CD4-positive, alpha-beta T cell treated with Interleukin-6 for 4 hours (primary cell): ENCODE measurements around the gene ZCCHC17.

Experiments used
- DNase-seq: peaks from one replicate; pipeline ENCODE4 v3.0.0-alpha.2; 2020; ENCODE audit warnings: mixed read lengths

Gene ZCCHC17

DNA sequence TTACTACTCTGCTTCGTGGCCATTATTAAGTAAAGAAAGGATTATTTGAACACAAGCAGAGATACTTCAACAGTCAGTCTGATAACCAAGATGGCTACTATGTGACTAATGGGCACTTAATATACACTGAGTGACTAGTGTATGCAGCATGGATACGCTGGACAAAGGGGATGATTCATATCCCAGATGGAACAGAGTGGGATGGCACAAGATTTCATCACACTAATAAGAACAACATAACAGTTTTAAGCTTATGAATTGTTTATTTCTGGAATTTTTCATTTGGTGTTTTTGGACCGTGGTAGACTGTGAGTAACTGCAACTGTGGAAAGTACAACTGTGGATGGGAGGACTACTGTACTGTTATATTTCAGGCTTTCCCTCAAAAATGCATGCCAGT lies 9.4 kb downstream of the ZCCHC17 start:
- no peak for DNase-seq

DNA sequence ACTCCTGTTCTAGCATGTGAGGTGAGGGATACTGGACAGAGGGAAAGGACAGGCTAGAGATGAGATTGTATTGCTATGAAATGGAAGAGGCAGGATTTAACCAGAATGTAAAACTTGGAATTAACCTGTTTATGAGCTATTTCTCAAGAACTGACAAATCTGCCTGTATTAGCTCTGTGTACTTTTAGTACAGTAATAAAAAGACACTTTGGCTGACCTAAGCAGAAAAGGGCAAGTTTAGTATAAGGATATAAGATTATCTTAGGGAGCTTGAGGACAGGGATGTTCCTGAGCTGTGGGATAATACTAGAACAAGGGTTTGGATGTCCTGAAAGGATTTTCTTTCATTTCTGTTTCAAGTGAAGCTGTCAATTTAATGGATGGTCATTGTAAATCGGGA lies 11.2 kb downstream of the ZCCHC17 start:
- DNase-seq, result no peak

DNA sequence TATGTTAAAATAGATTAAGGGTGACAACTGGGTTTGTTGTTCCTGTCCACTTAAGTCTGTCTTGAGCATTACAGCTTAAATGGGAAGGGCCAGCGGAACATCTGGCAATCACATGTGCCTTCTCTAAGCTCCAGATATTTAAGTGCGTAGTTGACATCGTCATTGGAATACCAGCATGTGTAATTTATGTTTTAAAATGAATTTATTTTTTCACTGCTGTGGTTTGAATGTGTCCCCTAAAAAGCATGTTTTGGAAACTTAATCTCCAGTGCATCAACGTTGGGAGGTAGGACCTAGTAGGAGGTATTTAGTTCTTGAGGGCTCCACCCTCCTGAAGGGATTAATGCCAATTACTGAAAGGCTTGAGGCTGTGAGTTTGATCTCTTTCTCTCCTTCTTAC lies 13.4 kb downstream of the ZCCHC17 start:
- DNase-seq, result no peak

DNA sequence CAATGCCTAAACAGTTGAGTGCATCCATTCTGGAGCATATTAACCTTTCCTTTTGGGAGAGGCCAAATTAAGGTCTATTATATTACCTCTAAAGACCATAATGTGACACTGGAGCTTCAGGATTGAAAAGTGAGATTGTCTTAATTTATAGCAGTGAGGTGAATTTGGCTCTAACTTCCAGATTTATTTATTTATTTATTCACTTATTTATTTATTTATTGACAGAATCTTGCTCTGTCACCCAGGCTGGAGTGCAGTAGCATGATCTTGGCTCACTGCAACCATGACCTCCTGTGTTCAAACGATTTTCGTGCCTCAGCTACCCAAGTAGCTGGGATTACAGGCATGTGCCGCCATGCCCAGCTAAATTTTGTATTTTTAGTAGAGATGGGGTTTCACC lies 19.1 kb downstream of the ZCCHC17 start:
- DNase-seq, result no peak

DNA sequence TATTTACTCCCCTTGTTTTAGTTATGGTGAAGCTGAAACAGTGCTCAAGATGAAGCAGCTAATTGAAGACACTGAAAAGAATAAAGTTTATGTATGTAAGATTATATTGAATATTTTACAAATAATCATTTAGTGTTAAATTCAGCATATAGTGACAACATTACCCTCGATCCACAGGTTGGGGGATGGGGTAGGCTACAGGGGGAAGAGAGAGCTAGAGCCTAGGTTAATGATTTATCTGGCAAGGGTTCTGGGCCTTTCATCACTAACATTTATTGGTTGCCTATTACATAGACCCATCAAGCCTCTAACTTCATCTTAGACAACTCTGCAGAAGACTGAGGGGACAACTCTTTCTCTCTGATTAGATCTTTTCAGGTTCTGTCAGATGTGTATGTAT lies 21.3 kb downstream of the ZCCHC17 start:
- no peak for DNase-seq

DNA sequence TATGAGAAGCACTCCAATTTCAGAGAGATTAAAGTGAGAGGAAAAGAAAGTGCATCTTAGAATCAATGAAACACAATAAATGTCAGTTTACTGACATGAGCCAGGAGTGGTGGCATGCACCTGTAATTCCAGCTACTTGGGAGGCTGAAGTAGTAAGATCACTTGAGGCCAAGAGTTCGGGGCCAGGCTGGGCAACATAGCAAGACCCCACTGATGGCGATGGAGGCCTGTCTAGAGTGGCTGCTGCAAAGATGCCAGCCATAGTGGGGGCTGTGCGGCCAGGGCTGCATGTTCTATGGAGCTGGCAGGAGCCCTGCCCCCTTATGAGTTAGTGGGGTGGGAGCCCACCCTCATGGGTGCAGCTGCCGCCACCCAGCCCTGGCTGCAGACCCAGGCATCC lies 27.3 kb downstream of the ZCCHC17 start:
- no peak for DNase-seq

DNA sequence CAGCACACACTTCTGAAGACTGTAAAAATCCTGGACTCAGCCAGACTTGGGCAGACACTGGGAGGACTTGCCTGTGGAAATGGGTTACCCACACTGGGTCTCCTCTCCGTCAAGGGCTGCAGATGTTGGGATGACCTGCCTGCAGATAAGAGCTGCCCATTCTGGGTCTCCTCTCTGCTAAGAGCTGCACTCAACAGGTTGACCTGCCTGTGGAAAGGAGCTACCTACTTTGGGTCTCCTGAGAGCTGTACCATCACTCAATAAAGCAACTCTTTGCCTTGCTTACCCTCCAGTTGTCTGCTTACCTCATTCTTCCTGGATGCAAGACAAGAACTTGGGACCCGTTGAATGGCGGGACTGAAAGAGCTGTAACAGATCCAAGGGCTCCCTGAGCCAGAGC lies 28.2 kb downstream of the ZCCHC17 start:
- DNase-seq, result no peak

DNA sequence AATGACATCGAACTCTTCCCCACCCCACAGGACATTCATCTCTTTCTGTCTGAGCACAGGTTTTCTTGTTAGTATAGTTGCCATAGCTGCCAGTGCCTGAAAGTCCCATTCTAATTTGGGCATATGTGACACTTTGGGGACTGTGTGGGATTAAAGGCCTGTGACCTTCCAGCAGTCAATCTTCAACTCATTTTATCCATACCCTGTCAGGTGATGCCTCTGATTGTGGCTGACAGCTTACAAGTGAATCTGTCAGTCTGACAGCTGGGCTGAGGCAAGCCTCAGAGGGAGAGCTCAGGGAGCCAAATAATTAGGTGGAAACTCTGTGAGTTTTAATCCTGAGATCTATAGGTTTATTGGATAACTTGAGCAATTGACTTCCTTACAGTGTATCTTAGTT lies 29.6 kb downstream of the ZCCHC17 start:
- DNase-seq, result no peak

DNA sequence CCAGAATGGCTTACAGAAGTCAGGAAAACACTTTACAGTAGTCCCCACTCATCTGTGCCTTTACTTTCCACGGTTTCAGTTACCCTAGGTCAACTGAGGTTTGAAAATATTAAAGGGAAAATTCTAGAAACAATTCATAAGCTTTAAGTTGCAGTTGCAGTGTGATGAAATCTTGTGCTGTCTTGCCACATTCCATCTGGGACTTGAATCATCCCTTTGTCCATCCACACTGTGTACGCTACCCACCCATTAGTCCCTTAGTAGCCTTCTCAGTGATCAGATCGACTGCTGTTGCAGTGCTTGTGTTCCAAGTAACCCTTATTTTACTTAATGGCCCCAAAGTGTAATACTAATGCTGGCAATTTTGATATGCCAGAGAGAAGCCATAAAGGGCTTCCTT lies 30.5 kb downstream of the ZCCHC17 start:
- DNase-seq, result no peak

DNA sequence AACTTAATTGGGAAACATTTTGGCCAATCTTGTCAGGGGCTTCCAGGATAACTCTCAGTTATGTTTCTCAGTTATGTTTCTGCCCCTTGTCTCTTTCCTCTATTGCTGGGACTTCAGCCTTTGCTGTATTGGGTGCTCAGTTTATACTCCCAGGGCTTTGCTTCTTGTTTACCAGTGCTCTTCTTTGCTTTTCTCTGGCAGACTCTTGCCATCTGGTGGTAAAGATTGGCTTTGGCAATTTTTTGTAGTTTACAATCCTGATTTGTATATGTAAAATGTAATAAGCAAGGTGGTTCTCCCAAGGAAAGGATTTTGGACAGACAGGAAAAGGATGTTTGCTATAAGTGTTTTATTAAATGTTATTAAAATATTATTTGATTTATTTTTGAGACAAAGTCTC lies 38.2 kb downstream of the ZCCHC17 start:
- no peak for DNase-seq

DNA sequence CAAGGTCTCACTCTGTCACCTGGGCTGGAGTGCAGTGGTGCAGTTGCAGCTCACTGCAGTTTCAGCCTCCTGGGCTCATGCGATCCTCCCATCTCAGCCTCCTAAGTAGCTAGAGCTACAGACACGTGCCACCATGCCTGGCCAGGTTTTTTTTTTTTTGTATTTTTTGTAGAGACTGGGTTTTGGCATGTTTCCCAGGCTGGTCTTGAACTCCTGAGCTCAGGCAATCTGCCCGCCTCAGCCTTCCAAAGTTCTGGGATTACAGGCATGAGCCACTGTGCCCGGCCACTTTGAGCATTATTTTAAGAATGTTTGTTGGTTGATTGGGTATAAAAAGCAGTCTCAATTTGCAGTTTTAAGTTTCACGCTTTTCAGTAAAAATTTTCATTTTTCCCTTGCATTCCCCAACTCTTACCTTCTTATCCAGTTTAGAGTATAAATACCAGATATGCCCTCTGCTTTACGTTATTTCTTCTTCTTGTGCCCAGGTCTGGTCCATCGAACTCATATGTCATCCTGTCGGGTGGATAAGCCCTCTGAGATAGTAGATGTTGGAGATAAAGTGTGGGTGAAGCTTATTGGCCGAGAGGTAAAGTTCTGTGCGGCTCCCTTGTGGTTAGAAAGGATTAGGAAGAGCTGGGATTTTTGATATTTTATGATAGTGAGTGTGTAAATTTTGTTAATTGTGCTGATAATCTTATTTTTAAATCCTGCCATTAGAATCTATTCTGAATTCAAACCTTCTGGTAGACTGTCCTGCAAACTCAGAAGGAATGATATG lies 40.0 kb downstream of the ZCCHC17 start:
- no peak for DNase-seq

DNA sequence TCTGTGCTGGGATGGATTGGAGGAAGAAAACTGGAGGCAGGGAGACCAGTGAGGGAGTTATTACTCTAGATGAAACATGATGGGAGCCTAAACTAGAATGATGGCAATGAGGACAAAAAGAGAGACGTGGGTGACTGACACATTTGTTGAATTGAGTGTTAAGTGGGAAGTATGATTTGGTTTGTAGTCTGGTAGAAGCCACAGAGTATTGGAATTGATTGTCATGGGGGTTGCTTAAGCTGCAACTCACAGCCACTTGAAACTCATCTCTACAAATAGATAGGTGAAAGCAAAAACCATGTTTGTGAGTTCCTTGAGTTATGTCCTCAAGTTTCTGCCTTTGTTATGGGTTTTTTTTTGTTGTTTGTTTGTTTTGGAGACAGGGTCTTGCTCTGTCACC lies 47.7 kb downstream of the ZCCHC17 start:
- no peak for DNase-seq

DNA sequence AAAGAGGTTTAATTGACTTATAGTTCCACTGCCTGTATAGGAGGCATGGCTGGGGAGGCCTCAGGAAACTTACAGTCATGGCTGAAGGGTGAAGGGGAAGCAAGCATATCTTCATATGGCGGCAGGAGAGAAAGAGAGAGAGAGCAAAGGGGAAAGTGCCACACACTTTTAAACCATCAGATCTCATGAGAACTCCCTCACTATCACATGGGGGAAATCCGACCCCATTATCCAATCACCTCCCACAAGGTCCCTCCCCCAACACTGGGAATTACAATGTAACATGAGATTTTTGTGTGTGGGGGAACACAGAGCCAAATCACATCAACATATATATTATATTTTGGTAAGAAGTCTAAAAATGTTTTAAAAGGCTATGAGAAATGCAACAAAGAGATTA lies 48.8 kb downstream of the ZCCHC17 start:
- DNase-seq, result no peak

DNA sequence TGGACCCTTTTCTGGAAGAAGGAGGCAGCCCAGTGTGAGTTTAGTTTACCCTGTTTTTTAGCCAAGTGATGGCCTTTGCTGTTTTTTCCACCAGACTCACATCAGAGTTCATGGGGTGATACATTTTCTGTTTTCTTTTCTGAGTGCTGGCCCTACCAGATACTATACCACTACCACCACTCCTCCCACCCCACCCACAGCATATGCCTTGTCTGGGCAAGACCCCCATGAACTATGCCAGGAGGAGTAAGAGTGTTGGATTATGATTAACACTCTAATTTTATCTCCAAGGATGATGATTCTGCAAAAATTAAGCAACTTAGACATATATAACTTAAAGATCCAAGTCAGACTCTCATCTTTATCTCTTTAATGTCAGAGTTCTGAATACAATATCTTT lies 50.0 kb downstream of the ZCCHC17 start:
- no peak for DNase-seq

DNA sequence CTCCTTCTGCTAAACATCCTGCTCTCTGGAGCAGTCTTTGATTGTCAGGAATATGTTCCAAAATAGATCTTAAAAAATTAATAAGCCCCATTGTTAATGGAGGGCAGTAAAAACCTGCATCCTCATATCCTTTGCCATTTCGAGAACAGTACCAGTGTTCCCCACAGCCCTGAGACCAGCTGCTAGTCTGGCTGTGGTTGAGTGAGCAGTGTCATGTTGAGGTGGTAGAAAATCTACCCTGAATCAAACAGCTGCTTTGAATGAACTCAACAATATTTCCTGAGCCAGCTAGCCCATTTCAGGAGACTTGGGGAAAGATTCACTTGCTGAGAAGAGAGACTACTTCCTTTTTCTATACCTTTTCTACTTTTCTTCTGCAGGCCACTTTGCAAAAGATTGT lies 51.6 kb downstream of the ZCCHC17 start:
- DNase-seq, result no peak

DNA sequence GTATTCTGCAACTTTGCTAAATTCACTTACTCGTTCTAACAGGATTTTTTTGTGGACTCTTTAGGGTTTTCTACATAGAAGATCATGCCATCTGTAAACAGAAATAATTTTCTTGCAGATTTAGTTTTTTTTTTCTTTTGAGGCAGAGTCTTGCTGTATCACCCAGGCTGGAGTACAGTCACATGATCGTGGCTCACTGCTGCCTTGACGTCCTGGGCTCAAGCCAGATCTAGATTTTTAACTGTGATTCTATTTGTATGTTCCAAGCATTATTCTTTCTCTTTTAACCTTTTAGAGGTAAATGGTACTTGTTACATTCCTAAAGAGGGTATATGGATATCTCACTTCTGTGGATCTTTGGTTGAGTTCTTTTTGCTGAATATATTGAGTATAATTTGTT lies 57.5 kb downstream of the ZCCHC17 start:
- no peak for DNase-seq

DNA sequence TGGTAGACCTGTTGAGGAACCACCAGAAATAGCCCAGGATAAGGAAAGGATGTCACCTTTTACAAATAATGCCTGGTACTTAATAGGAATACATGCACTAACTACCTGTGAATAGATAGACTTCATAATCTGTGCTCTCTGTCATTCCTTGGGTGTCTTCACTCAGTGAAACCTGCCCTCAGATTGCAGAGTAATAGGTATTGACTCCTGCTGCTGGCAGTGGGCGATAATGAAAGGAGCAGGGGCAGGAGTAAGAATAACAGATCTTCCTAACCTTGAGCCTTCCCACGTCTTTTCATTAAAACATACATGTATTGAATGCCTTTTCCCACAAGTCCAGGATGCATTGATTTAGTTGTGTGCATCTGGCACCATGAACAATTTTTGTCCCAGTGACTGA lies 59.6 kb downstream of the ZCCHC17 start:
- no peak for DNase-seq

DNA sequence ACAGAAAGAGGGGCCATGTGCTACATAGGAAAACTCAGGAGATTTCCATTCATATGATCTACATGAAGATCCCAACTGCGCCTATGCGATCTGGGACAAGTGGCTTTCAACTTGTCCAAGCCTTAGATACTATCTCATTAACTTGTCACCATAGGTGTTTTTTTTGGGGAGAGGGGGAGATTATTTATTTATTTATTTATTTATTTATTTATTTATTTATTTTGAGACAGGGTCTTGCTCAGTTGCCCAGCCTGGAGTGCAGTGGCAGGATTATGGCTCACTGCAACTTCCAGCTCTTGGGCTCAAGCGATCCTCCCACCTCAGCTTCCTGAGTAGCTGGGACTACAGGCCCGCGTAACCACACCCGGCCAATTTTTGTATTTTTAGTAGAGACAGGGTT lies 64.8 kb downstream of the ZCCHC17 start:
- DNase-seq, result no peak

DNA sequence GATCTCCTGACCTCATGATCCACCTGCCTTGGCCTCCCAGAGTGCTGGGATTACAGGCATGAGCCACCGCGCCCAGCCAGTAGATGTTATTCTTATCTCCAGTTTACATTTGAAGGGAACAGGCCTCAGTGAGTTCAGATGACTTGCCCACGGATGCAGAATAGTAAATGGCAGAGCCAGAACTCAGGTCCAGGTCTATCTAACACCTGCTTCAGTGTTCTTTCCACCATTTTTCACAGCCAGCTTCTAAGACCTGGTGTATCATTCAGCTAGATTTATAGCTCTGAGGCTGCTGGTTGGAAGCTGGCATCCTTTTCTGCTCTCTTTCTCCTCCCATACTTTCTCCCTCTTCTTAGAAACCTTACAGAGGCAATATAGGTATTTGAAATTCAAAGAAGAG lies 65.2 kb downstream of the ZCCHC17 start:
- DNase-seq, result no peak

DNA sequence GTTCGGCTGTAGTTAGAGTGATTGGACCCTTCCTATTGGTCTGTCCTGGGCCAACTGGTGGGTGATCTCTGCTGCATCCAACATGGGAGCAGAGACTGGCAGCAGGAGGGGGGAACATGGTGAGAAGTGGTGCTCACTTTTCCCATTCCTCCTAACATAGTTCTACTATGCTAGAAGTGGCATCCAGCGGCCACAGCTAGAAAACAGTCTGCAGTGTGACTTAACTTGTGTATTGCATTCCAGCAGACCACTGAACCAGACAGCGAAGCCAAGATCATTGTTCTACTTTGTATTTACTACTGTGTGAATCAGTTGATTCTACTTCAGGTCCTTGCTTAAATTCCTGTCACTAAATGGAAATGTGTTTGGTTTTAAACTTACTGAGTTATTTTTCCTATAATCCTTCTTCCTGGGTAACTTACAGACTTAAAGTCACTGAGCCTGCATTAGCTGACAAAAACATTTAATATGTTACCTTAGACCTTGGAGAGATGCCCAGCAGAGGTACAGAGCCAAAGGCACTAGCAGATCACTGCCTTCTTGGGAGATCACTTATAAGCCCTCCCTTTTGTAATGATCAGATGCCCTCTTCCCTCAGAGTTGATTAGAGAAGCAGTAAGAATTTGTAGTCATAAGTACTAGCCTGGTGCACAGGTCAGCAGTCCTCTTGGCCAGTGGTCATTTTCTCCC lies 67.9 kb downstream of the ZCCHC17 start:
- DNase-seq, result no peak

DNA sequence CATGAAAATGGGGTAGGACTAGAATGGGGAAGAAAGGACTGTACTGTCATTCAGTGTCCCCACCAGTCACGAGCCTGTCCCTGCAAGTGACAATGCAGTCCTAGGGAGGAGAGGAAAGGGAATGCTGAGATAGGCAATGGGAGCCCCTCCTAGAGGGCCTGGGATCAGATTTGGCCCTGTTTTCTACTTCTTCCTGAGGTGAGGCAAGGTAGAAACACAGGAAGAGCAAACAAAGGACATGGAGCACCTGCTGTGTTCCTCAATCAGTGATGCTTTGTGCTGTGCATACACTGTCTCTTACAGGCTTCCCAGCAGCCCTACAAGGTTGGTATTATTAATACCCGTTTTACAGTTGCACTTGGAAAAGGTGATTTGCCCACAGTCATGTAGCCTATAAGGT lies 70.0 kb downstream of the ZCCHC17 start:
- no peak for DNase-seq

DNA sequence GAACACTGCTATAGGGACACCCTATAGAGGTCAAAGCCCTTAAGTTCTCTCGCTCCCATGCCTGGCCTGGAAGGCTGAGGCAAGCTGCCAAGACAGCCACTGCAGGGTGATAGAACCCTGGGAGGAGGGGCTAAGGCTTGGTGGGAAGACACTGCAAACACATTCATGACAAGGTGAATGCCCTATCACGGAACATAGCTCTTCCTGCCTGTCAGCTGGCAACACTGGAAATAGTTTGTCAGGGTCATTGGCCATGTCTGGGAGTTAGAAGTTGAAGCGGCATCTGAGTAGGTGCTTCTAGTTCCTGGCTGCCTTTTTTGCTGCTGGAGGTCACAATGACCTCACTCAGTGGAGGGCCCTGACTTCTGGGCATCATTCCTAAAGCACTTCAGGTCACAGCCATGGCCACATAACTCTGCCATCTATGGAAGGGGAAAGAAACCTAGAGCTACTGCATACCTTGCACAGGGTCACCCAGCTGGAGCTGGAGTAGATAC lies 71.8 kb downstream of the ZCCHC17 start:
- DNase-seq, result no peak

DNA sequence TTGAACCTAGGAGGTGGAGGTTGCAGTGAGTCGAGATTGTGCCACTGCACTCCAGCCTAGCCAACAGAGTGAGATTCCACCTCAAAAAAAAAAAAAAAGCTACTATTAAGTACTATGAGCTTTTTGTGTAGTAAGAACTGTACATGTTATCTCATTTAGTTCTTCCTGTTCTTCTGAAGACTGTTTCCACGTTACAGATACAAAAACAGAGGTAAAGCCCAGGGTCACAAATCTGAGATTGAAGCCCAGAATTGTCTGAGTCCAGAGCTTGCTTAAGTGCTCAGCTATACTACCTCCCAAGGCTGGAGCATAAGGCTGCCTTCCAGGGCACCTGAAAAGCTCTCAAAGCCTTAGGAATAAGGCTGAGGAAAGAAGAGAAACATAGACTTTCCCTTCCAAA lies 73.2 kb downstream of the ZCCHC17 start:
- no peak for DNase-seq

DNA sequence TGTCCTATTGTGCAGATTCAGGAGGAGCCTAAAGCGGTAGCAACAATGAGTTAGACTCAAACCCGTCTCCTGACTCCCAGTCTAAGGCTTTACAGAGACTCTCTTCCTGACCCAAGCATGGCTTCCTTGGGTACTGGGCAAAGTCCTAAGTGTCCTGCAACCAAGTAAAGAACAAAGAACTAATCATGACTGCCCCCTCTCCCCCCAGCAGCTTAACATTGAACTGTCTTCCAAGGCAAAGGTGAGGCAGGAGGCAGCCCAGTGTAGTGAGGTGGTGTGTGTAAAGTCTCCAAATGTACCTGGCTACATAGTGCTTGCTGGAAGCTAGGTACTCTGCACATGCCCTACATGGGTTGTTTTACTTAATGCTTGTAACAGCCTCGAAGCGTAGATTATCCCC lies 73.7 kb downstream of the ZCCHC17 start:
- DNase-seq, result no peak
